Progenitor cell of endocrine pancreas (in vitro differentiated cells): ENCODE results near the gene GLIS1. TPM values are rescaled to one million over a fixed set of nuclear protein-coding genes. Genes with fewer than 3 reads are reported as not detected.

Experiments used
- DNase-seq: peaks from one replicate; pipeline ENCODE4 v3.0.0; 2021; ENCODE audit warnings: low spot score; ENCODE audit not compliant: unreplicated experiment
- H3K27ac Mint-ChIP-seq: 2 replicates; pipeline ENCODE4 v1.8.0; 2021; ENCODE audit warnings: mild to moderate bottlenecking, moderate library complexity, mixed read lengths
- H3K27me3 Mint-ChIP-seq: 2 replicates; pipeline ENCODE4 v1.8.0; 2021; ENCODE audit warnings: mixed read lengths
- H3K36me3 Mint-ChIP-seq: 2 replicates; pipeline ENCODE4 v1.8.0; 2022; ENCODE audit warnings: mixed read lengths; ENCODE audit not compliant: insufficient read depth
- H3K4me1 Mint-ChIP-seq: 2 replicates; pipeline ENCODE4 v1.8.0; 2021; ENCODE audit warnings: low read depth, mixed read lengths
- H3K4me3 Mint-ChIP-seq: 2 replicates; pipeline ENCODE4 v1.8.0; 2021; ENCODE audit warnings: low read depth, mild to moderate bottlenecking, moderate library complexity, mixed read lengths
- H3K9me3 Mint-ChIP-seq: 2 replicates; pipeline ENCODE4 v1.8.0; 2021; ENCODE audit warnings: low read depth, mixed read lengths
- CTCF ChIP-seq: fragments of 200-600 bp; sonication (generic); IDR thresholded peaks from one replicate; pipeline ENCODE4 v1.5.0; 2021; ENCODE audit warnings: antibody characterized with exemption, mild to moderate bottlenecking; ENCODE audit not compliant: unreplicated experiment
- total RNA-seq: library from RNA; stranded (reverse); gene quantifications from 2 replicates; pipeline ENCODE4 v1.2.1, GENCODE V29; 2021

GLIS1 gene
- total RNA-seq, 1 donor from 2014 or later, result not detected

DNA sequence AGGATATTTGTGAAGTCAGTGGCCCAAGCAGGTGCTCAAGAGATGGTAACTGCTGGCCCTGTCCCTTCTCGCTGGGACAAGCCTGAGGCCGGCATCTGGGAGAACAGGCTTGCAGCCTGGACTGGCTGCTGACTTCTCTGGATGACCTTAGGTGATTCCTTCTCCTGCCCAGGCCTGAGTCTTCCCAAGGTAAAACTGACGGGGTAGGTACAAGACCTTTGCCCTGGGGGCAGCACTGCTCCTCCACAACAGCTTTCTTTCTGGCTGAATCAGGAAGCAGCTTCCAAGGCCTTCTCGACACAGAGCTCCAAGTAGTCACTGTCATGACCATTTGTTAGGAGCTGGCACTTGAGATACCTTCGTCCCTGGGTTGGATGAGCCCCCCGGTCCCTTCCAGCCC is 220.2 kb downstream of the GLIS1 start:
- H3K27me3 Mint-ChIP-seq, result peaks cover 26% of the 10 kb centered on the region
- no peaks in the 10 kb centered on the region for H3K36me3 Mint-ChIP-seq
- no peak overlapping the region for H3K27ac Mint-ChIP-seq
- DNase-seq, result no peak
- H3K4me1 Mint-ChIP-seq, result peaks cover 4% of the 10 kb centered on the region
- H3K9me3 Mint-ChIP-seq, result no peaks in the 10 kb centered on the region
- no peak for TF ChIP-seq CTCF
- H3K4me3 Mint-ChIP-seq, result no peak overlapping the region

- Mint-ChIP-seq H3K4me1 (peaks cover 4% of the 10 kb centered on the region), H3K27me3 (peaks cover 20% of the 10 kb centered on the region), H3K9me3 (no peaks in the 10 kb centered on the region), H3K4me3 (no peak overlapping the region), H3K27ac (no peak overlapping the region), H3K36me3 (no peaks in the 10 kb centered on the region)
- DNase-seq, result no peak
- no peak for TF ChIP-seq CTCF
These were observed 221.1 kb downstream of the GLIS1 start for GRCh38 chr1:53517821-53518352.

DNA sequence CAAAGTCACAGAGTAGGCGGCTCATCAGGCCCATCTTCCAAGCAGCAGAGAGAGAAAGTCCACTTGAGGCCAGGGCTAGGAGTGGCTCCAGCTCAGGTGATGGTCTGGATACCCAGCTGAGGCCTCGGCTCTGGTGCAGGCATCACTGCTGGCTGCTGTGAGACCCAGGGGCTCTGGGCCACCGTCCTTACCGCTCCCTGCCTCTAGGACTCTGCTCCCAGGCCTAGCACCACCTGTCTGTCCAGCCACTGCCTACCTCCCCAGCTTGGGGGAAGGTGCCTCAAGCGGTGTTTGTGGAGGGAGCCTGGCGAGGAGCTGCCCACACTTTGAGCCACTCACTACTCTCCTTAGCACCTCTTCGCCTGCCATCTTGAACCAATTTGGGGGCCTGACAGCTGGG is 221.9 kb downstream of the GLIS1 start:
- Mint-ChIP-seq H3K4me1 (peaks cover 4% of the 10 kb centered on the region), H3K27ac (no peak overlapping the region), H3K36me3 (no peaks in the 10 kb centered on the region), H3K4me3 (no peak overlapping the region), H3K27me3 (peaks cover 20% of the 10 kb centered on the region), H3K9me3 (no peaks in the 10 kb centered on the region)
- no peak for DNase-seq
- no peak for TF ChIP-seq CTCF

GRCh38 chr1:53516181-53516580 is 222.8 kb downstream of the GLIS1 start:
- TF ChIP-seq CTCF, result no peak
- DNase-seq, result no peak
- Mint-ChIP-seq H3K9me3 (no peaks in the 10 kb centered on the region), H3K27ac (no peak overlapping the region), H3K36me3 (no peaks in the 10 kb centered on the region), H3K27me3 (peaks cover 17% of the 10 kb centered on the region), H3K4me3 (no peak overlapping the region), H3K4me1 (peaks cover 4% of the 10 kb centered on the region)

- Mint-ChIP-seq H3K36me3 (no peaks in the 10 kb centered on the region), H3K27me3 (peaks cover 11% of the 10 kb centered on the region), H3K4me1 (peaks cover 4% of the 10 kb centered on the region), H3K27ac (no peak overlapping the region), H3K4me3 (no peak overlapping the region), H3K9me3 (no peaks in the 10 kb centered on the region)
- TF ChIP-seq CTCF, result no peak
- no peak for DNase-seq
These were observed 224.5 kb downstream of the GLIS1 start for GRCh38 chr1:53514436-53514835.
